Measurements from ENCODE around the gene COL4A2.

Gene COL4A2

DNA sequence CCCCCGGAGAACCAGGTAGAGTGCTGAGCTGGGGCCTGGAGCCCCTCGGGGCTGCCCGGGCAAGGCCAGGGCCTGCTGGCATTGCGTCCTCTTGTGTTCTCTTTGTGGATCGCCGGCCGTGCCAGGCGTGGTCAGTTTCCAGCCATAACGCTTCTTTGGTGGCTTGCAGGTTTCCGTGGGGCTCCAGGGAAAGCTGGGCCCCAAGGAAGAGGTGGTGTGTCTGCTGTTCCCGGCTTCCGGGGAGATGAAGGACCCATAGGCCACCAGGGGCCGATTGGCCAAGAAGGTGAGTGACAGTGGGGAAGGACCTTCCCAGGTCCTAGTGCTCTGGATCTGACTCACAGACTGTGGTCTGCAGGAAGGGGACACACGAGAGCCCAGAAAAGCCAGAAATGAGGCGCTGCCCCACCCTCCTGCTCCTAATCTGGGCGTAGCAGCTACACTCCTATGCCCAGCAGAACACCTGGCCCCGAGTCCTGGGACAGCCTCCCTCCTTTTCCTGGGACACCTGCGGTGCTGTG, 197.0 kb downstream of the COL4A2 start:
- no peak for DNase-seq

DNA sequence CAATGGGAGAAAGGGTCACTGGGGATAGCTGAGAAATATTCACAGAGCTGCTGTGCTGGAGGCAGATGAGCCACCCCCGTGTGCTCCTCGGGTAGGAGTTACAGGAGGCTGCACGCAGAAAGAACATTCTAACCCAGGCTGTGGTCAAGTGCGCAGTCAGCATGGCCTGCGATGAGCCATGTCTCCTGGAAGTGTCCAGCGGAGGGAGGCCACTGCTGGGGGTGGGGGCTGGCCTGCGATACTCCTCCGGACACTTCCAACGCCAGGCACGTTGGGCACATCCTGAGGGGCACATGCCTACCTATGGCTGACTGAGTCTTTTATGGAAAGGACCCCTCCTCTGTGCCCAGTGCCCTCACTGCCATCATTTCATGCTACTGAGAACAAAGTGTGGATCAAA, 198.5 kb downstream of the COL4A2 start:
- DNase-seq = no peak

DNA sequence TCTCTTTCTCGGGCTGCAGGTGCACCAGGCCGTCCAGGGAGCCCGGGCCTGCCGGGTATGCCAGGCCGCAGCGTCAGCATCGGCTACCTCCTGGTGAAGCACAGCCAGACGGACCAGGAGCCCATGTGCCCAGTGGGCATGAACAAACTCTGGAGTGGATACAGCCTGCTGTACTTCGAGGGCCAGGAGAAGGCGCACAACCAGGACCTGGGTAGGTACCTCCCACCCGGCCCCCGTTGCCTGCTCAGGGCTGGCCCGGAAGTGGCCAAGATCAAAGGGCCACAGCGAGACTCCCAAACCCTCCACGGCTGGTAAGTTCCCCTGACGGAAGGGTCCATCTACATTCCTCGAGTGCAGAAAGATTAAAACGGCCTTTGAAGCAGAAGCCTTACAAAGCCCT, 199.3 kb downstream of the COL4A2 start:
- no peak for DNase-seq

DNA sequence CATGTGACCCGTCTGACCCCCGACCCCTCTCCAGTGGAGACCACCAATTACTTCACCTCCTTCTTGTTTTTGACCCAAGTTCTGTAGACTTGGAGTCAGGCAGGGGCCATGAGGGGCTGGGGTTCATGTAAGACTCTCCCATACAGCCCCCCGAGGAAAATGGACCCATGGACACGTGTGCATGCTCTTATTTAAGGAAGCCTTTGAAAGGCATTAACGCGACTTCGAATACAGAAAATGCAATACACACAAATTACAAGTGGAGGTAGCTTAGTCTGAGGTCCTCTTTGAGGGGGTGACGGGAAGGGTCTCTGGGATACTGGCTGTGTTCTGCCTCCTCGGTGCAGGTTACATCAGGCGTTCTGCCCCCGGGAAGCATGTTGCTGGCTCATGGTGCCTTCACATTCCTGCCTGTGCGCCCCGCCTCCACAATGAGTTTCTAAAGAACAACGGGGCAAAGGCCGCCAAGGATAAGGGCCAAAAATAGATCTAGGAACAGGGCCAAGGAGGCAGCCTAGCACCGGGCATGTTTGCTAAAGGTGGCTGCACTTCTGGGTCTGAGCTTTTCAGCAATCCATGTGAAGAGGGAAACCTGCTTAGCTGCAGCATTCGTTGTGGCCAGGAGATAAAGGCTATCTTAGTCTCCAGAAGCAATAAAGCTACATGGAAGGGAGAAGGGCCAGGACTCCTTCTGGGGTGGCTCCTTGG, 199.9 kb downstream of the COL4A2 start:
- no peak for DNase-seq

DNA sequence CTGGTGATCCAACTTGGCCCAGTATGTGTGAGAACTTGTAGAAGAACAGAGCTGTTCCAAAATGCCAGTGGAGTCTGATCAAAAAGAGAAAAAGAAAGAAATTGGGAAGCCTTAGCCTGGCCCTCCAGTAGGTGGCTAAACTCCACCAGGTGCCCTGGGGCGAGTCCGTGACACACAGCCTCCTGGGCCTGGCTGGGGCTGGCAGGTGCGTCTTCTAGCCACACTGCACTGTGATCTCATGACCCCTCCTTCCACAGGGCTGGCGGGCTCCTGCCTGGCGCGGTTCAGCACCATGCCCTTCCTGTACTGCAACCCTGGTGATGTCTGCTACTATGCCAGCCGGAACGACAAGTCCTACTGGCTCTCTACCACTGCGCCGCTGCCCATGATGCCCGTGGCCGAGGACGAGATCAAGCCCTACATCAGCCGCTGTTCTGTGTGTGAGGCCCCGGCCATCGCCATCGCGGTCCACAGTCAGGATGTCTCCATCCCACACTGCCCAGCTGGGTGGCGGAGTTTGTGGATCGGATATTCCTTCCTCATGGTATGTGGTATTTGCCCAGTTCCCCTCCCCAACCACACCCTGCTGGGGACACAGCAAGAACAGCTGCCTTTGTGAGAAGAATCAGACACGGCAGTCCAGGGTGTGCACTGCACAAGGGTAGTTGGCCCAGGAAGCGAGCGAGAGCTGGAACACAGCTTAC, 200.7 kb downstream of the COL4A2 start:
- no peak for DNase-seq

DNA sequence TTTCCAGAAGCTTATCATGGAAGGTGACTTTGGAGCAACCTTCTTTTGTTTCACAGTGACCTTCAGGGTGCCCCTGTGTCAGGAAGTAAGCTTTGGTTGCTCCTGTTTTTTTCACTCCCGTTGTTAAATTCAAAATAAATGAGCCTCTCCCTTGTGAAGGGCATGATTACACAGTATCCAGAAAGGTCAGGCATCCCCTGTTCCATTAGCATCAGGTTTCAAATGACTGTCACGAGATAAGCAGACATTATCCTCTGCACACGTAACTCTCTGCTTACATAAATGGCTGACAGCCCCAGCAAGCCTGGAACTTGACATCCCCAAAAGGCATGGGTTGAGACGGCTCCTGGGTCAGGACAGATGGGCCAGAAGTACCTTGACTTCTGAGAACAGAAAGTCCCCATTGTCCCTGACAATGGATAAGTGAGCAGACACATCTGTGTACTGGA, 202.4 kb downstream of the COL4A2 start:
- DNase-seq = no peak

DNA sequence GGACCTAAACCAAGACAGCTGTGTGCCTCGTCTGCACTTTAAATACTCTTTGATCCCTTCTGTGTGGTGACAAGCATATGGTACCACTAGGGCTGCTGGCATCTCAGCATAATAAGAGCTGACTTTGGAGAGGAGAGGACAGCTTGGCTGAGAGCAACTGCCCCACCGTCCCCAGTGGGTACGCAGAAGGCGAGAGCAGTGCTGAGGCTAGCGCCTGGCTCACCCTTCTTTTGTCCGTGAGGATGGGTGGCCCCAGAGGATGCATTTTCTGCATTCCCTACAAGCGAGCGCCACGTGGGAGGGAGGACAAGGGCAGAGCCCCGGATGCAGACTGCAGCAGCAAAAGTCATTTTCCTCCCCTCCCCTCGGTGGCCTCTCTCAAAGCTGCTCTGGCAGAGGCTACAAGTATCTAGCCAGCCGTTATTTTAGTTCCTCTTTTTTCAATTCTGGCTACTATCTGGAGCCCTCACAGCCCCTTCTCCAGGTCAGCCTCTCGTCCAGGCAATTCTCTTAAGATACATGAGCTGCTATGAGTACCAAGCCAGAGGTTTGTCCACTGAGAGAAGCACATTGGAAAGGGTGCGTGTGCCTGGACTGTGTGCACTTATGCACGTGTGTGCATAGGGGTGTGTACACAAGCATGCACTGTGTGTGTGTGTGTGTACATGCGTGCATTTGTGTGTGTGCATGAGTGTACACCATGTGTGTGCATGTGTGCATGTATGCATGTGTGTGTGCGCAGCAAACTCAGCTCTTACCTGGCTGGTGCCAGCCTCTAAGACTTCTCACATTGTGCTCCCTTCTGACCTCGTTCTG, 203.1 kb downstream of the COL4A2 start:
- DNase-seq = peak; percentile 92

DNA sequence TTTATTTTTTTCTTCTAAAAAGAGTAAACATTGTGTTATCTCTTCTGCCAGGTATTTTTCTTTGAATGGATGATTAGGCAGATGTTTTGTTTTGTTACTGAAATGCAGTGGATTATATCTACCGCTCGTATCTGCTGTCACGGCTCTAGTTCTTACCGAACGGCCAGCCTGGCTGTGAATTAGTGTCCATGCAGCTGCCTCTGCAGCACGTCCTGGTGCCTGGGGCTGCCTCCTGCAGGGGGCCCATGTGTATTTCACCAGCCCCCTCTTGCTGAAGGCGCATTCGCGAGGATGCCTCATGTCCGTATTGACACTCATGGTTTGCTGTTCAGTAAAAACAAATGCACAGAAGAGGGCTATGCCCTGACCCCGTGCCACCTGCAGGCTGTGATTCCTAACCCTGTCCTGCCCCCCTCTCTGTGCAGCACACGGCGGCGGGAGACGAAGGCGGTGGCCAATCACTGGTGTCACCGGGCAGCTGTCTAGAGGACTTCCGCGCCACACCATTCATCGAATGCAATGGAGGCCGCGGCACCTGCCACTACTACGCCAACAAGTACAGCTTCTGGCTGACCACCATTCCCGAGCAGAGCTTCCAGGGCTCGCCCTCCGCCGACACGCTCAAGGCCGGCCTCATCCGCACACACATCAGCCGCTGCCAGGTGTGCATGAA, 204.6 kb downstream of the COL4A2 start:
- DNase-seq = no peak

DNA sequence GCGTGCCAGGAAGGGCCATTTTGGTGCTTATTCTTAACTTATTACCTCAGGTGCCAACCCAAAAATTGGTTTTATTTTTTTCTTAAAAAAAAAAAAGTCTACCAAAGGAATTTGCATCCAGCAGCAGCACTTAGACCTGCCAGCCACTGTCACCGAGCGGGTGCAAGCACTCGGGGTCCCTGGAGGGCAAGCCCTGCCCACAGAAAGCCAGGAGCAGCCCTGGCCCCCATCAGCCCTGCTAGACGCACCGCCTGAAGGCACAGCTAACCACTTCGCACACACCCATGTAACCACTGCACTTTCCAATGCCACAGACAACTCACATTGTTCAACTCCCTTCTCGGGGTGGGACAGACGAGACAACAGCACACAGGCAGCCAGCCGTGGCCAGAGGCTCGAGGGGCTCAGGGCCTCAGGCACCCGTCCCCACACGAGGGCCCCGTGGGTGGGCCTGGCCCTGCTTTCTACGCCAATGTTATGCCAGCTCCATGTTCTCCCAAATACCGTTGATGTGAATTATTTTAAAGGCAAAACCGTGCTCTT, 205.2 kb downstream of the COL4A2 start:
- no peak for DNase-seq

DNA sequence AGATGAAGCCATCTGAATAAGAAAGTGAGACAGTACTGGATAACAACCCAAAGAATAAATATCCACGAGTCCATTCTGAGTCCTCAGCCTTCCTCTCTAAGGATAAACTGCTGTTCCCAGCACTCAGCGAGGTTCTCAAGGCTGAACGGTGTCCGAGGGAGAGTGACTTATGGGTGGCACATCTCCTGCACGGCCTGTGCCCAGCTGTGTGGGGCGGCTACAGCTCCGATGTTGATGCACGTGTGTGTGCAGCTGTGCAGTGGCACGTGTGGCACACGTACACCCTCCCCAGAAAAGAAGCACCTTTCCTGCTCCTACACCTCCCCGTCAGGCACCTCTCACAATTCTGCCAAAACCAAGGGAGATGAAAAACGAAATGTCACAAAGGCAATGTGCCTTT, 209.4 kb downstream of the COL4A2 start:
- no peak for DNase-seq

DNA sequence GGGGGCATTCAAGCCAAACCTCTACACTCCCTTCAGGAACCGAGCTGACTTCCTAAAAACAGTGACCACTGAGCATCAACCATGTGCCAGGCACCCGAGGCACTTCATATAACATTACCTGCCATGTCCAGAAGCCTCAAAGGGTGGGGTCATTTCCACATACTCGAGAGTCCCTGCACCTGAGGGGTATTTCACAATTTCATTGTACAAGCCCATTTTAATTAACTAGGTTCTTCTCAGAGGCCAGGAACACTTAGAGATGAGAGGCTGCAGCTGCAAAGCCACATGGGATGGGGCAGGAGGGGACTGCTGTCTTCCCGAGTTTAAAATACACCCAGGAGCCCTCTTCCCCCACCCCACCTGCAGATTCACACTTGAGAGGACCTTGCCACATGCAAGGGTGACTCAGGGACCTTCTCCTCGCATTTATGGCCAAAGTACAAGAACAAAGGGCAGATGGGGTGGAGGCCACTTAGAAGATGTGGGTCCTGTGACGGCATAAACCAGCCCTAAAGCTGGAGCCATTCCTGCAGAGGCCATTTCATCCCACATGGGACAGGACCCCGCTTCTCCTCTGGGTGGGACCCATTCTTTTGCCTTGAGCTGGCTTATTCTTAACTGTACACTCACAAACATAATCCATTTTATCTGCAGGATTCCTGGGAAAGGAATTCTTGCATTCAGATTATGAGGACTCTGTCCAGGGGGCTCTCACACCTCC, 210.6 kb downstream of the COL4A2 start:
- DNase-seq = no peak

DNA sequence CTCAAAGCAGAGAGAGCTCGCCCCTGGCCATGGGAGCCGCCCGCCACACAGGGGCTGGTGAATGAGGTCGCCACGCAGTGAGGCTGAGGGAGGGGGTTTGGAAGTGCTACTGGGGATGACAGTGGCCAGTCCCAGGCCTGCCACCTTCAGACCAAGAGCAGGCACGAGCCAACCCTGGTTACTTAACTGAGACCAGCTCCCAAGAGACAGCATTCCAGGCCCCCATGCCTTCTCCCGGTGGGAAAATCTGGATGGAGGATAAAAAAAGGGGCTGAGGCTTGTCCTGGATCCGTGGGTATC, 211.1 kb downstream of the COL4A2 start:
- DNase-seq = no peak

DNA sequence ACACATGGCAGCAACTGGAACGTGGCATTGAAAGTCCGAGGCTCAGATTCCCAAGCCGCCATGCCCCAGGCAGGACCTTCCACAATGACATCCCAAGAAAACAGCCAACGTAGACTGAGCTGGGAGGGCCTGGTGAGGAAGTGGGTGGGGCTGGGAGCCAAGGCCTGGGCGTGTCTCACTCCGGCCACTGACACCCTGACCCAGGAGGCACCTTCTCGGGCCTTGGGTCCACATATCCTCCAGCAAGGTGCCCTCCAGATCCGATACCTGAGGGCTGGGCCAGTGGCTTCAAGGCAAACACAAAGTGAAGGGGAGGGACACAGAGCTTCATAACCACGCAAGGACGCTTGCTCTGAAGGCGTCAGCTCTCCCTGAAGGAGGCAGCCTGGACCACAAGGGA, 211.5 kb downstream of the COL4A2 start:
- DNase-seq = no peak

DNA sequence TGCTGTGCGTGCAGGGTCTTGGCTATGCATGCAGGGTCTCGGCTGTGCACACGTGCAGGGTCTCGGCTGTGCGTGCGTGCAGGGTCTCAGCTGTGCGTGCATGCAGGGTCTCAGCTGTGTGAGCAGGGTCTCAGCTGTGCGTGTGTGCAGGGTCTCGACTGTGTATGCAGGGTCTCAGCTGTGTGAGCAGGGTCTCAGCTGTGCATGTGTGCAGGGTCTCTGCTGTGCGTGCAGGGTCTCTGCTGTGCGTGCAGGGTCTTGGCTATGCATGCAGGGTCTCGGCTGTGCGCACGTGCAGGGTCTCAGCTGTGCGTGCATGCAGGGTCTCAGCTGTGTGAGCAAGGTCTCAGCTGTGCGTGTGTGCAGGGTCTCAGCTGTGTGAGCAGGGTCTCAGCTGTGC, 212.0 kb downstream of the COL4A2 start:
- no peak for DNase-seq

DNA sequence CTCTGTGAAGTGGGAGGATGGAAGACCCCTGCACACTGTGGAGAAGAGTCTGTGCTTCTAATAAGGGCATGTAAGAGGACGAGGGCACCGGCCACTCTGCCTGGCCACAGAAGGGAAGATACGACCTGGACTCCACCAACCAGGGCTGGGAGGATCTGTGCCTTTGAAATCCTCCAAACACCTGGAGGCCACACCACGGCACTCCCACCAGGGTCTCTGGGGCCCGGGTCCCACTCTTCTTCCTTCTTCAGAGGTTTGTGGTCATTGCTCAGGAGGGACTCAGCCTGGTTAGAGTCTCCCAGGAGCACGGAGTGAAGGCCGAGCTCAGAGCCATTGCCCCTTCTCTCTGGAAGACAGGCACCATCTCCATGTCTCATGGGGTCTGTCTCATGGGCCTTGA, 212.4 kb downstream of the COL4A2 start:
- no peak for DNase-seq

DNA sequence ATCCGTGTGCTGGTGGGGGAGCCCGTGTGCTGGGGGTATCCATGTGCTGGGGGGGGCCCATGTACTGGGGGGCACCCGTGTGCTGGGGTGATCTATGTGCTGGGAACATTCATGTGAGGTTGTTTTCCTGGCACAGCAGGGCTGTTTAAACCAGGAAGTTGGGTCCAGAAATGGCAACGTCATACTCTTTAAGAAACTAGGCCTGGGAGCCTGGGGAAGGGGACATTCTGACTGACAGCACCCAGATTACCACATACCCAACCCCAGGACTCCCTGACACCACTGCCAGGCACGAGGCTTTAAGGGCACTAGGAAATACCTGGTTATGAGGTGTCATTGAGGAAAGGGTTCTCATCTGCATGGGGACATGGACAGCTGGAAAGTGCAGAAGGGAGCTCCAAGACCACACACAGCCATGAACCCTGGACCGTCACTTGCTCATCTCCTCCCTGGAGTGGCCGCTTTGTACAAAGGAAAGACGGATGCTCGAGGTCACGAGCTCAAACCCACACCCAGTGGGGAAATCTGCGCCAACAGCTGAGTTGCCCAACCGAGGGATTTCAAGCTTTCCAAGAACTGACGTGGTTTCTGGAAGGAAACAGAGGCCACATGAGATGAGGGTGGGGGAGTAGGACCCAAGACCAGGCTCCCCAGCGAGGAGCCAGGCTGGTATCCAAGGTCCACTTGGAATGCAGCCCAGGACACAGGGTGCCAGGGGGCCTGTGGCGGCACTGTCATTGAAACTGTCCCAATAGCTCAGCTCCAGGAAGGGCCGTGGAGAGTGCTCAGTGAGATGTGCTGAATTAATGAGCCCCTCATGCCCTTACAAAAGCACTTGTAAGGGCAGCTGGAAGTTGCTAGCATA, 213.6 kb downstream of the COL4A2 start:
- peak; percentile 96 for DNase-seq

DNA sequence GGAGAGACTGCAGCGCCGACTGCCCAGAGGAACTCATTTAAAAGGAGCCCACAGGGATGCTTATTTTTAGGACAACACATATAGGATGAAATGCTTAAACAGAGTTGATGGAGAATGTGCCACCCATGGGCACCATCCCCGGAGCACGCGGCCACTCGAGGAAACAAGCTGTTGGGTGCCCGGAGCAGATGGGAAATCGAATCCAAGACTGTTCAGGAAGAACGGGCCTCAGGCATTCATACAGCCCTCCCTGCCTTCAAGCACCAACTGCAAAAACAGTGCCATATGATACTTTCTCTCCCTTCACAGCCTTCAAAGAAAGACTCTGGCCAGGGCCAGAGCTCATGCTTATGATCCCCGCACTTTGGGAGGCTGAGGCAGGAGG, 214.2 kb downstream of the COL4A2 start:
- no peak for DNase-seq

DNA sequence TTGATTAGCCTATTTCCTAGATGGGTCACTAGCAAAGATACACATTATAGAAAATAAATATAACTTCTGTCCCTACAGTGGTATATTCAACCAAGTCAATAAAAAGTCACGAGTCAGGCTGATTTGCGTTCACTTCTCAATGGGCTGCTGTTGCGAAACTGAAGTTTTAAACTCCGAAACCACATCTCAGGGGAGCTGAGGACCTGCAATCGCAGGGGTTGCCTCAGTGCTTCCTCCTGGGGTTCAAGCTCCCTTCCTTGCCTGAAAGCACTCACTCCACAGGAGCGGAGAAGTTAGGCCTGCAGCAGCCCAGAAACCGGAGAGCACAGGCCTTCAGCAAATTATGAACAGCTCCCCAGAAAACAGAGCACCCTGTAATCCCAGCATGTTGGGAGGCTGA, 214.9 kb downstream of the COL4A2 start:
- peak; percentile 81 for DNase-seq

DNA sequence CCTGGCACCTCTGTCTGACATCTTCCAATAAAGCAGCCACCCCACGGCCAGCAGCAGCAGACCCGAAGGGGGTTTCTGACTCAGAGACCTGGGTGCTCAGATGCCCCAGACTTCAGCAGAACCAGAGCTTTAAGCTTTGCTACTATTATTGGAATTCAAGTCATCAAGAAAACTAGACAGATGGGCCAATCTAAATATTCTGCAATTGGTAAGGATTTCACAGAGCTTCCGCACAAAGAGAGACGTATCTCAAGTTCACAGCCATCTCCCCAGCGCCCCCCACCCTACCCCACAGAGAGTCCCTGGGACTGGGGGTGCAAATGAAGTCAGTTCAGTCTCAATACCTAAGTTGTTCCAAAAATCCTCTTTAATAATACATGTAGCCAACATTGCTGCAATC, 215.6 kb downstream of the COL4A2 start:
- no peak for DNase-seq

DNA sequence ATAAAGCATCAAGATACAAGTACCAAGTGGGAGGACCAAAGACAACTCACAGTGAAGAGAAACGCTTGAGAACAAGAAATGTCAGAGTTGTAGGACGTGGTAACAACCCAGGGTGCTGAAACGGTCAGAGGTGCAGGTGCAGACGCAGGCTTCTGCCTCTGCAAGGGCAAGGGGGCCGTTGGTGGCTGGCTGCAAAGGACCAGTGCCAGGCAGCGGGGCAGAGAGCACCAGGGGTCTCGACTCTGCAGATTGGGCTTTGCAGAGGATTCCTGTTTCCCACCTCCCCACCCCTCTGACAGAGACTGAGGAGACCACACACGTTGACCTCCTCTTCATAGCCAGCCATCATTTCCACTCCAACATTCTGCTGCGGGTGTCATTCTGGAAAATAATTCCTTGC, 216.1 kb downstream of the COL4A2 start:
- DNase-seq = no peak

DNA sequence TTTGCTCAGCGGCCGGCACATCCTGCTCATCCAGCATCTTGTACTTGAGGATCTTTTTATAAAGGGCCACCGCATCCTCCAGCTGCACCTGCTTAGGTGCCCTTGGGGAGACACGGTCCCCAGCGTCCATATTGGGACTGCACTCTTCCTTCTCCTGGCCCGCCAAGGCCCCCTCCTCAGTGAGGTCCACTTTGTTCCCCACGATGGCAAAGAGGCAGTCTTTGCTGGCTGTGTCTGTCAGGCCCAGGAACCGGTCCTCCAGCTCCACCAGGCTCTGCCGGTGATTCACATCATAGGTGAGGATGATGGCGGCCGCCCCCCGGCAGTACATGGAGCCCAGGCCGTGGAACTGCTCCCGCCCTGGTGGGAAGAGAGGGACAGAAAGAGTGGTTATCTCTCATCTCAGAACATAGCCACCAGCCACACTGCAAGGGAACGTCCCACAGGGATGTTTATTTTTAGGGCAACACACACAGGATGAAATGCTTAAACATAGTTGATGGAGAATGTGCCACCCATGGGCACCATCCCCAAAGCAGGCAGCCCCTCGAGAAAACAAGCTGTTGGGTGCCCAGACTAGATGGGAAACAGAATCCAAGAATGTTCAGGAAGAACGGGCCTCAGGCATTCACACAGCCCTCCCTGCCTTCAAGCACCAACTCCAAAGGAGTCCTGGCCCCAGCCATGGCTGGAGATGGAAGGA, 216.9 kb downstream of the COL4A2 start:
- DNase-seq = no peak
